Endodermal cell (in vitro differentiated cells): Measurements from ENCODE around the gene IL13RA2. TPM values are rescaled to one million over a fixed set of nuclear protein-coding genes. Genes with fewer than 3 reads are reported as not detected.

Source experiments
- DNase-seq: peaks from one replicate; pipeline ENCODE4 v3.0.0-alpha.2; 2017
- H3K27ac ChIP-seq: 2 replicates; pipeline ENCODE4 v1.5.1; 2013; ENCODE audit warnings: mild to moderate bottlenecking, low read depth, low read length, moderate library complexity
- H3K27me3 ChIP-seq: 2 replicates; pipeline ENCODE4 v1.6.1; 2013; ENCODE audit warnings: mild to moderate bottlenecking, low read length, moderate library complexity; ENCODE audit not compliant: insufficient read depth, control insufficient read depth, poor library complexity, severe bottlenecking
- H3K36me3 ChIP-seq: 2 replicates; pipeline ENCODE4 v1.7.0; 2013; ENCODE audit warnings: mild to moderate bottlenecking, low read length, moderate library complexity; ENCODE audit not compliant: control insufficient read depth, insufficient read depth
- H3K4me1 ChIP-seq: one replicate; pipeline ENCODE4 v1.7.0; 2013; ENCODE audit warnings: low read length; ENCODE audit not compliant: control insufficient read depth, insufficient read depth
- H3K4me3 ChIP-seq: 2 replicates; pipeline ENCODE4 v1.5.1; 2013; ENCODE audit warnings: mild to moderate bottlenecking, low read length, moderate library complexity
- H3K9ac ChIP-seq: 2 replicates; pipeline ENCODE4 v1.6.1; 2013; ENCODE audit warnings: mild to moderate bottlenecking, low read length, moderate library complexity; ENCODE audit not compliant: poor library complexity, severe bottlenecking; ENCODE audit errors: extremely low read depth
- H3K9me3 ChIP-seq: 2 replicates; pipeline ENCODE4 v1.6.1; 2013; ENCODE audit warnings: mild to moderate bottlenecking, low read length, moderate library complexity; ENCODE audit not compliant: control insufficient read depth
- H3K27ac Mint-ChIP-seq: 2 replicates; pipeline ENCODE4 v1.8.0; 2020; ENCODE audit warnings: mixed read lengths
- H3K27me3 Mint-ChIP-seq: 2 replicates; pipeline ENCODE4 v1.8.0; 2021; ENCODE audit warnings: mild to moderate bottlenecking, mixed read lengths; ENCODE audit not compliant: insufficient read depth
- H3K36me3 Mint-ChIP-seq: 2 replicates; pipeline ENCODE4 v1.8.0; 2020; ENCODE audit warnings: low read depth, mixed read lengths
- H3K4me1 Mint-ChIP-seq: 2 replicates; pipeline ENCODE4 v1.8.0; 2020; ENCODE audit warnings: mixed read lengths
- H3K4me3 Mint-ChIP-seq: 2 replicates; pipeline ENCODE4 v1.8.0; 2020; ENCODE audit warnings: mild to moderate bottlenecking, moderate library complexity, mixed read lengths
- H3K9me3 Mint-ChIP-seq: 2 replicates; pipeline ENCODE4 v1.8.0; 2020; ENCODE audit warnings: mild to moderate bottlenecking, mixed read lengths
- WGBS, 2 experiments: methylation state at CpG; one replicate each; pipeline versions ENCODE4 v1.1.5 to v1.1.7; 2013; ENCODE audit warnings: missing lambda C conversion rate in 2 of 2, mixed read lengths in 1 of 2; ENCODE audit not compliant: insufficient coverage in 1 of 2, insufficient read length in 1 of 2; 5-methylcytosine and 5-hydroxymethylcytosine counted together
- total RNA-seq, 2 donors: library from RNA; stranded (reverse); fragmentation: NEBNext Ultra II Directional in 1 of 2; extraction: Animal tissue kit (Norgen Biotek cat#: 25700) in 1 of 2; gene quantifications; 2 replicates in 1 of 2; 3 replicates in 1 of 2; pipeline ENCODE4 v1.2.1, GENCODE V29; 2021
- TF ChIP-seq, protein P1 (sequence below): fragments of 200-600 bp; sonication (generic); conservative IDR thresholded peaks from 2 replicates; pipeline ENCODE4 v1.5.0; 2021; ENCODE audit warnings: antibody characterized with exemption, mild to moderate bottlenecking

The IL13RA2 gene
- total RNA-seq, 2 donors from 2014 or later, result not detected

DNA sequence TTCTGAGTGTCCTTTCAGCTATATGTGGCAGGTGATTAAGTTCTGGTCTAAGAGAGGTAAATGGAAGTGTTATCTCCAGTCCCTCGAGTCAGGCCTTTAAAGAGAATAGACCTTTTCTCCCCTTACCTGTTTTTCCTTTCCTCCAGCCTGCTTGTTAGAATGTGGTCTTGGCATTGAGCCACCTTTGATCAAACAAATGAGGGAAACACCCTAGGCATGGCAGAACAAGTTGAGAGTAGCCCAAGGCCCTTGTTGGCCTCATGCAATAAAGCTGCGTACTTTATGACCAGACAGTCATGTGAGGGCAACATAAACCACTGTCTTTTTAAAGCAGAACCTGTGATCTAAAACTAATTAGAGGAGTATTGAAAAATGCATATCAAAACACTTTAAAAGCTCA is 13.2 kb upstream of the IL13RA2 start:
- WGBS, 2 experiments, result 100% methylated on average over 1 of the region's 2 CpGs; no CpG with 5 or more reads in 1 of the 2 experiments
- Mint-ChIP-seq H3K9me3 (no peaks in the 10 kb centered on the region), H3K4me3 (no peak overlapping the region), H3K4me1 (no peaks in the 10 kb centered on the region), H3K27ac (no peak overlapping the region), H3K27me3 (no peaks in the 10 kb centered on the region), H3K36me3 (no peaks in the 10 kb centered on the region)
- no peak for DNase-seq
- TF ChIP-seq, protein P1, sequence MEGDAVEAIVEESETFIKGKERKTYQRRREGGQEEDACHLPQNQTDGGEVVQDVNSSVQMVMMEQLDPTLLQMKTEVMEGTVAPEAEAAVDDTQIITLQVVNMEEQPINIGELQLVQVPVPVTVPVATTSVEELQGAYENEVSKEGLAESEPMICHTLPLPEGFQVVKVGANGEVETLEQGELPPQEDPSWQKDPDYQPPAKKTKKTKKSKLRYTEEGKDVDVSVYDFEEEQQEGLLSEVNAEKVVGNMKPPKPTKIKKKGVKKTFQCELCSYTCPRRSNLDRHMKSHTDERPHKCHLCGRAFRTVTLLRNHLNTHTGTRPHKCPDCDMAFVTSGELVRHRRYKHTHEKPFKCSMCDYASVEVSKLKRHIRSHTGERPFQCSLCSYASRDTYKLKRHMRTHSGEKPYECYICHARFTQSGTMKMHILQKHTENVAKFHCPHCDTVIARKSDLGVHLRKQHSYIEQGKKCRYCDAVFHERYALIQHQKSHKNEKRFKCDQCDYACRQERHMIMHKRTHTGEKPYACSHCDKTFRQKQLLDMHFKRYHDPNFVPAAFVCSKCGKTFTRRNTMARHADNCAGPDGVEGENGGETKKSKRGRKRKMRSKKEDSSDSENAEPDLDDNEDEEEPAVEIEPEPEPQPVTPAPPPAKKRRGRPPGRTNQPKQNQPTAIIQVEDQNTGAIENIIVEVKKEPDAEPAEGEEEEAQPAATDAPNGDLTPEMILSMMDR, result no peak
- Histone ChIP-seq H3K27me3 (no peaks in the 10 kb centered on the region), H3K4me3 (no peak overlapping the region), H3K27ac (no peak overlapping the region), H3K9ac (no peak overlapping the region), H3K36me3 (no peaks in the 10 kb centered on the region), H3K4me1 (no peaks in the 10 kb centered on the region), H3K9me3 (no peaks in the 10 kb centered on the region)

DNA sequence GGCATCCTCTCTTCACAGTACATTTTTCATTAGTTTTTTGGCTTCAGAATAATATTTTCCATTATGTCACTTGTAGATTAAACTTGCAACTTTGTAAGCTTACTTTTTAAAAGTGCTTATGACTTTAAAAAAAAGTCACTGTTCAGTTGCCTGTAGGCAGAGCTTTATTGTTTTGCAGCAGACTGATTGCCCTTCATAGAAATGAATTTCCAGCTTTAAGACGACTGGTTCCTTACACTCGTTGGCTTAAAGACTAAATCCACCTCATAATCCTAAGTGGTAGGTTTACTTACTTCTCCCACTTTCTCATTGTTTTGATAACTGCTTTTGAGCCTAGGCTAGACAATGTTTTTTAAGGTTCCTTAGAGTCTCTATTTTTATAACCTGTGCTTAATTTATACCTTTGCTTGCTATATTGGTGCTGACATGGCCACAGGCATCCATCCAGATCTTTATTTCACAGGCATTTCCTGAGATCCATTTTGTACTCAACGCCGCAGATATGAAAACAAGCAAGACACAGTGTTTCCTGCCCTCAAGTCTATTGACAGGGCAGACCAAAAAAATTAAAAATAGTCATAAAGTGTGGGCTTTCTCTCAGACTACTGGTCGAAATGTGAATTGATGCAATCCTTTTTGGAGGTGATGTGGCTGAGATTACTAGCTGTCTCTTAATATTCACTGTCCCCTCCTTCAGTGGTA is 12.6 kb upstream of the IL13RA2 start:
- H3K9ac ChIP-seq, result no peak overlapping the region
- Mint-ChIP-seq H3K27ac (no peak overlapping the region), H3K9me3 (no peaks in the 10 kb centered on the region), H3K4me1 (no peaks in the 10 kb centered on the region), H3K36me3 (no peaks in the 10 kb centered on the region), H3K4me3 (no peak overlapping the region), H3K27me3 (no peaks in the 10 kb centered on the region)
- 91% methylated on average over 5 of the region's 5 CpGs; no CpG with 5 or more reads in 1 of the 2 experiments for WGBS, 2 experiments
- no peaks in the 10 kb centered on the region for H3K36me3 ChIP-seq
- no peaks in the 10 kb centered on the region for H3K9me3 ChIP-seq
- DNase-seq, result no peak
- TF ChIP-seq, protein P1, result no peak
- no peaks in the 10 kb centered on the region for H3K27me3 ChIP-seq
- no peaks in the 10 kb centered on the region for H3K4me1 ChIP-seq
- H3K27ac ChIP-seq, result no peak overlapping the region
- no peak overlapping the region for H3K4me3 ChIP-seq

DNA sequence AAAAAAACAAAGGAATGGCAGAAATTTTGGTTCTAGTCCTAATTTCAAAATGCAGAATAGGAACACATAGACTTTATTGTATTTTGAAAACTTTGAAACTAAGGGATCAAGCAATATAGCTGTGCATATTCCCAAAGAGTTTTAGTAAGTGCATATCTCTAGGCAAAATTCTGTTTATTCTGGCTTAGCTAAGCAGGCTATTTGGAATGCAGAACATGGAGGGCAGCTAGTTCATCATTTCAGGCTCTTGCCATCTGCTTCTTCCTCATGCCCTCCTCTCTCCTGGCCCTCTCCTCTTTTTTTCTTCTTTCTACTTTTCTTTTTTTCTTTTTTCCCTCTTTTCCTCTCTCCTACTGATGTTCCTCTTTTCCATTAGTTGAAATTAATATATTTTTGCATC is 12.0 kb upstream of the IL13RA2 start:
- no peak for DNase-seq
- Mint-ChIP-seq H3K9me3 (no peaks in the 10 kb centered on the region), H3K27me3 (no peaks in the 10 kb centered on the region), H3K36me3 (no peaks in the 10 kb centered on the region), H3K4me3 (no peak overlapping the region), H3K27ac (no peak overlapping the region), H3K4me1 (no peaks in the 10 kb centered on the region)
- no peaks in the 10 kb centered on the region for H3K9me3 ChIP-seq
- H3K4me3 ChIP-seq, result no peak overlapping the region
- no peaks in the 10 kb centered on the region for H3K27me3 ChIP-seq
- H3K36me3 ChIP-seq, result no peaks in the 10 kb centered on the region
- H3K9ac ChIP-seq, result no peak overlapping the region
- TF ChIP-seq, protein P1, result no peak
- H3K4me1 ChIP-seq, result no peaks in the 10 kb centered on the region
- H3K27ac ChIP-seq, result no peak overlapping the region
